ENCODE results near the gene RASGRF1.

DNA sequence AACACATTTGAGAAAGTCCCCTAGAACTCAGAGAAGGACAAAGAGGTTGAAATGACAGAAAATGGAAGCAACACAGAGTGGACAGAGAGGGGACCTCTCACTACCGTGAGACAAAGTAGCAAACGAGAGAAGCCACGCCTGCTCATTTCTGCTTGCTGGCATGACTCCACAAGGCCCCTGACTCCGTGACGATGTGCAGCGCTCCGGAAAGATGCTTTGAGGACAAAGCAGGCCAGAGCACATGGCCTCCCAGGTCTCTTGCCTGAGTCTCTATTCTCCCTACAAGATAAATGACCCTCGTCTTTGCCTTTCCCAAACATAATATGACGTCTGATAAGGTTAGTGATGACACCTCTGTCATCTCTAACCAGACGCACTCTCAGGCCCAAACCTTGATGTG is 81.9 kb downstream of the RASGRF1 start:
- TF ChIP-seq, protein P1, sequence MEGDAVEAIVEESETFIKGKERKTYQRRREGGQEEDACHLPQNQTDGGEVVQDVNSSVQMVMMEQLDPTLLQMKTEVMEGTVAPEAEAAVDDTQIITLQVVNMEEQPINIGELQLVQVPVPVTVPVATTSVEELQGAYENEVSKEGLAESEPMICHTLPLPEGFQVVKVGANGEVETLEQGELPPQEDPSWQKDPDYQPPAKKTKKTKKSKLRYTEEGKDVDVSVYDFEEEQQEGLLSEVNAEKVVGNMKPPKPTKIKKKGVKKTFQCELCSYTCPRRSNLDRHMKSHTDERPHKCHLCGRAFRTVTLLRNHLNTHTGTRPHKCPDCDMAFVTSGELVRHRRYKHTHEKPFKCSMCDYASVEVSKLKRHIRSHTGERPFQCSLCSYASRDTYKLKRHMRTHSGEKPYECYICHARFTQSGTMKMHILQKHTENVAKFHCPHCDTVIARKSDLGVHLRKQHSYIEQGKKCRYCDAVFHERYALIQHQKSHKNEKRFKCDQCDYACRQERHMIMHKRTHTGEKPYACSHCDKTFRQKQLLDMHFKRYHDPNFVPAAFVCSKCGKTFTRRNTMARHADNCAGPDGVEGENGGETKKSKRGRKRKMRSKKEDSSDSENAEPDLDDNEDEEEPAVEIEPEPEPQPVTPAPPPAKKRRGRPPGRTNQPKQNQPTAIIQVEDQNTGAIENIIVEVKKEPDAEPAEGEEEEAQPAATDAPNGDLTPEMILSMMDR (IDR thresholded peaks at IDR 0.05 in 8 of 11, conservative IDR thresholded peaks at IDR 0.05 in 3 of 11): no peak
- TF ChIP-seq POLR2A (IDR thresholded peaks at IDR 0.05) (no peak), POLR2AphosphoS5 (IDR thresholded peaks at IDR 0.05) (no peak)

Data from spleen (tissue), 7 donors.